GM21526 (cell line): Measurements from ENCODE around the gene NELL1.

Experiments
- ATAC-seq: cut with Tn5 transposase; IDR thresholded peaks from one replicate; pipeline ENCODE4 v1.9.1; 2021; ENCODE audit warnings: moderate library complexity; ENCODE audit not compliant: unreplicated experiment, low FRiP score

The NELL1 gene

GRCh38 chr11:21398195-21398594, 728.8 kb downstream of the NELL1 start:
- no peak for ATAC-seq

- ATAC-seq = no peak
Observed at GRCh38 chr11:21401496-21401895, 732.1 kb downstream of the NELL1 start.

- no peak for ATAC-seq
Observed at GRCh38 chr11:21402274-21402673, 732.9 kb downstream of the NELL1 start.

DNA sequence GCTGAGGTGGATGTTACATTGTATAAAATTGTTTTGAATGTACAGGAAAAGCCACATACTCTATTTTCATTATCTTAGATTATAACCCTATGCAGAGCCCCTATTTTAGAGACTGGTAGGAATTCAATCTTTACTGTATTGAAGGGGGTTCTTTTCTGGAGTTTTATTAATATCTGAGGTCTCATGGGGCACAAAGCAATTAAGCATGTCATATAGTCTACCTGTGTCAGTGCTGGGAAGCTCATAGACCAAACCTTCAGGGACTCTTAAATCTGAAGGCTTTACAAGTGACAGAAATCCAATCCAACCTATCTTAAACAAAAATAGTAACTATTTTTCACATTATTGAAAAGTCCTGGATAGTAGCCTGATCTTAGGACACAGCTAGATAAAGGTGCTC, 733.7 kb downstream of the NELL1 start:
- no peak for ATAC-seq

DNA sequence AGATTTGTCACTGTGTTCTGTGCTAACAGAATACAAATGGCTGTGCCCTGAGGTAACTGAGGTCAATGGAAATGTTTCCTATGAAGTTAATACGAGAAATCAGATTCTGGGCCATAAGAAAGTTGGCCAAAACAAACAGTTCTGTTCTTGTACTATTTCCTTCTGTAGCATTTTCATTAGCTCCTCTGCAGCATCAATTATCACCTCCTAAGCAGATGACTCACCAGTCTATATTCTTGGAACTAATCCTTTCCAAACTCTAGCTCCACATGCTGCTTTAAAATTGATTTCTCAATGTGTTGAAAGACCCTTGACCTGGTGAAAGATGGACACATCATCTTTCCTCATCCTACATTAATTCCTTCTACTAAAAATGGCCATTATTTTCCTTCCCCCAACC, 736.0 kb downstream of the NELL1 start:
- ATAC-seq = no peak

GRCh38 chr11:21410513-21410912, 741.1 kb downstream of the NELL1 start:
- no peak for ATAC-seq

DNA sequence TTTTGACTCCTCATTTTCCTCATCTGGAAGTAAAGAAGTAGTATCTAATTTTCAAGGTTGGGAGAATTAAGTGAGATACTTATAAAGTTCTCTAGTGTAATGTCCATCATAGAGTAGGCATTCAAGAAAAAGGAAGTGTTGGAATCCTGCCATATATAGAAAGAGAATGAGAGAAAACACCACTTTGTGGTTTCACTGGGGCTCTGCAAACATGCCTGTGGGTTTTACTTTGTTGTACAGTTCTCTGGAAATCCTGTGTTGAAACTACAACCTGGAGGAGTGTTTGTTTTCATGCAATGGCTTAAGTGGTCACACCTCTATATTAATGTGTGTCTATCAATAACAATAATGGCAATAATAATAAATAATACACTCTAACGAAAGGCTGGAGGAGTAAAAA, 741.7 kb downstream of the NELL1 start:
- no peak for ATAC-seq

DNA sequence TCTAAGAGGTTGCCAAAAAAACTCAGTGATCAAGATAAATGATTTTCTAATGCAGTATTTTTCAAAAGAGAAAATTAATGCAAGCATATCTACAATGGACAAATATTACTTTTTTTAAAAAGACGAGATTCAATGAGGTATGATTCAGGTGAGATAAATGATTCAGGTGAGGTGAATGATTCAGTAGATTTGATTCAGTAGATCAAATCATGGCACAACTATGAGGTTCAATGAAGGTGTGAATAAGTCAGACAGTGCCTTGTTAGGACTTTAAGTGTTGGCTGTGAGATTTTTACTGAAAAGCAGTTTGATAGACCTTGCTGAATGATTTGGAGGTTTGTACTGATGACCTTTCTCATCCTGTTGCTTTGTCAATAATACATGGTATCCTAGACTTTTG, 742.2 kb downstream of the NELL1 start:
- ATAC-seq = no peak

- ATAC-seq = no peak
Observed at GRCh38 chr11:21412652-21413383, 743.4 kb downstream of the NELL1 start.

GRCh38 chr11:21414953-21415352, 745.6 kb downstream of the NELL1 start:
- ATAC-seq = no peak

GRCh38 chr11:21415606-21416005, 746.2 kb downstream of the NELL1 start:
- ATAC-seq = no peak

DNA sequence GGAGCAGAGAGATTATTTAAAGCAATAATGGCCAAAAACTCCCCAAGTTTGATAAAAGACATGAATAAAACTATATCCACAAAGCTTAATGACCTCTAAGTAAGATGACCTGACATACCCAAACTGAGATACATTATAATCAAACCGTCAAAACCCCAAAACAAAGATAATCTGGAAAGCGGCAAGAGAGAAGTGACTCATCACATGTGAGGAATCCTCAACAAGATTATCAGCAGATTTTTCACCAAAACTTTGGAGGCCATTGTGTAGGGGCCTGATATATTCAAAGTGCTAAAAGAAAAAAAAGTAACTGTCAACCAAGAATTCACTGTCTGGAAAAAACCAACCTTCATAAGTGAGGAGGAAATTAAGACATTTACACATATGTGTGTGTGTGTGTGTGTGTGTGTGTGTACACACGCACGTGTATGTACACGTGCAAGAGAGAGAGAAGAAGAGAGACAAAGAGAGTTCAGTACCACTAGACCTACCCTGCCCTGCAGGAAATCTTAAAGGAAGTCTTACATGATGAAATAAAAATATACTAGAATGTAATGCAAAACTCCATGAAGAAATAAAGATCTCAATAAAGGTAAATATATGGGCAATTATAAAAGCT, 752.4 kb downstream of the NELL1 start:
- no peak for ATAC-seq

DNA sequence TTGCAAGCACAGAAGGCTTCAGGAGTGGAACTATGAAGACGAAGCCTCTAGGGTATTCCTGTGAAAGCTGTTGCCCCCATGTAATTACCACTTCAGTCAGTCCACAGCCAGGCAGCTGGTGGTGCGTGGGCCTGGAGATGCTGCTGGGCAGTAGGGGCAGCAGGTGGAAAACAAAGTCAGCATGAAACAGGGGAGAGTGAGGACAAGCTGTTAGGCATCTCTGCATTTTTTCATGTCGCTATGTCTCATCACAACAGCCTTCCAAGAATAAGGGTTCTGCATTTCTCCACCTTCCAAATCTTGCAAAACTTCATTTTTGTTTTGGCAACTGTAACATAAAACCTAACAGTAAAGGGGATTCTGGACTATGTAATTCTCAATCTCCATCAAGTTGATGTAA, 757.5 kb downstream of the NELL1 start:
- no peak for ATAC-seq

GRCh38 chr11:21427726-21428125, 758.3 kb downstream of the NELL1 start:
- ATAC-seq = no peak

GRCh38 chr11:21428796-21429195, 759.4 kb downstream of the NELL1 start:
- no peak for ATAC-seq

- no peak for ATAC-seq
Observed at GRCh38 chr11:21429401-21429800, 760.0 kb downstream of the NELL1 start.

DNA sequence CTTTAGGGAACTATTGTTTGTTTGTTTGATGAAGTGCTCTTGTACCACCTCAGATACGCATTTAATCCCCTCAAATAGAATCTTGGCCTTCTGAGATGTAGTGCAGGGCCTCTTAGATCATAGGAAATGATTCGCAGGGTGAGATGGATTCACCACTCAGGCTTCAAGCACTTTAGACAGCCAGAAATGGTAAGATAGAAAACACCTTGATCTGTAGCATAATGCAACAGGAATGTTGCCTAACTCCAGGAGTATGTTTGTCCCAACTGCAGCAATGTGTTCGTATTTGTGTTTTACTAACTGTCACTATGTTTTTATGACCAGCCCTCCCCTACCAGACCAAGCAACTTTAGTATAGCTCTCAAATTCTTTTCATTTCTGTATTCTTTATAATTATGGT, 761.2 kb downstream of the NELL1 start:
- ATAC-seq = no peak

- ATAC-seq = no peak
Observed at GRCh38 chr11:21446939-21447590, 777.7 kb downstream of the NELL1 start.

DNA sequence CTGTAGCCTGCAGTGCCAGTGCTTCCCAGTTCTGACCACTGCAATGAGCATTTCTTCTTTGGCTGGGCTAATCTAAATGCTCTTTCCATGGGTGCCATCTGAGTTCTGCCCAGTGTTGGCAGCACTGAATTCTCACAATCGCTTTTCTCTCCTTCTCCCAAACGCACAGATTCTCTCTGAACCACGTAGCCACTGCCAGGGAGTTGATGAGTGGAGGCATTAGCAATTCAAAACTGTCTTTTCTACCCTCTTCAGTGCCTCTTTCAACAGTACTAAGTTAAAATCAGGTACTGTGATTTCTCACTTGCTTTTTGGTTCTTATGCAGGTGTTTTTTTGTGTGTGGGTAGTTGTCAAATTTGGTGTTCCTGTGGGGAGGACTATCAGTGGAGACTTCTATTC, 778.5 kb downstream of the NELL1 start:
- ATAC-seq = no peak

GRCh38 chr11:21456186-21456585, 786.8 kb downstream of the NELL1 start:
- no peak for ATAC-seq

DNA sequence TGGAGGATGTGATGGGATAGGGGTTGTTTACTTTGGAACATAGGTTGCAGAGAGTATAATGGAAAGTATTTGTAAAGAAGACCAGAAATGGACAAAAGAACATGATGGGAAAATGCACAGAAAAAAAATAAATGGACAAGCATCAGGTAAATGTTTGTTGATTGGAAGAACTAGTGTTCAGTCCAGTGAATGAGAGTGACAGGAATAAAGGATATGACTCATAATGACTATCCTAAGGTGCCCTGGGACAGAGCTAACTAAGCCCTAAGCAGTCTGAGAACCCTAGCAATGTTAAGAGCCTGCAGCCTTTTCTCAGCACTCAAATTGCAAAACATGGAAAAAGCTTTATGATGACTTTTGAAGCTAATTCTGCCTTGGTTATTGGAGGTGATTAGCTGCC, 790.7 kb downstream of the NELL1 start:
- no peak for ATAC-seq

- no peak for ATAC-seq
Observed at GRCh38 chr11:21461701-21462100, 792.3 kb downstream of the NELL1 start.
